ENCODE measurements around the gene LRCH4. TPM values are rescaled to one million over a fixed set of nuclear protein-coding genes. Genes with fewer than 3 reads are reported as not detected.

The LRCH4 gene
- total and polyA plus RNA-seq, 9 of the 15 experiments (the other 6 are each of a cell fraction or from before 2014, with no cell fraction given) = 0.06 to 63.3 (median 15.0) TPM

DNA sequence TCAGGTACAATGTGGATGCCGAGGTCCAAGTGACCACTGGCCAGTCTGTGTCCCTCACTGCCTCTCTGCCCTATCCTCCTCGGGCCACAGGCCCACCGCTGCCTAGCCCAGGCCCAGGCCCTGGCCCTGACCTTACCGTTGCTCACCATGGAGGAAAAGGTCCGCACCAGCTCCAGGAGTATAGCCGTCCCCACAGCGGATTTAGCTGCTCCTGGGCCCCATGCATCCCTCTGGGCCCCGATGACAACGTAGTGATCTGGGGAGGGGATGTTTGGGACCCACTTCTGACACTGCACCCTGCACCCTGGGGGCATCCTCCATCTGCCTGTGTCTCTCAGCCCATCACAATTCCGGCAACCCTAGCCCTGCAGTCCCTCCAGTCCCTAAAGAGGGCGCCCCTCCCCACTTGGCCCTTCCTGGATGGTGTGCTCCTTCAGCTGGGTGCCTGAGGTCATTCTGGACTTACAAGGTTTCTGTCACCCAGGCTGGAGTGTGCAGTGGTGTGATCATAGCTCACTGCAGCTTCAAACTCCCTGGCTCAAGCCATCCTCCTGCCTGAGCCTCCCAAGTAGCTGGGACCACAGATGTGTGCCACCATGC, 43.3 kb upstream of the LRCH4 start (continued):
- TF ChIP-seq, protein P1, sequence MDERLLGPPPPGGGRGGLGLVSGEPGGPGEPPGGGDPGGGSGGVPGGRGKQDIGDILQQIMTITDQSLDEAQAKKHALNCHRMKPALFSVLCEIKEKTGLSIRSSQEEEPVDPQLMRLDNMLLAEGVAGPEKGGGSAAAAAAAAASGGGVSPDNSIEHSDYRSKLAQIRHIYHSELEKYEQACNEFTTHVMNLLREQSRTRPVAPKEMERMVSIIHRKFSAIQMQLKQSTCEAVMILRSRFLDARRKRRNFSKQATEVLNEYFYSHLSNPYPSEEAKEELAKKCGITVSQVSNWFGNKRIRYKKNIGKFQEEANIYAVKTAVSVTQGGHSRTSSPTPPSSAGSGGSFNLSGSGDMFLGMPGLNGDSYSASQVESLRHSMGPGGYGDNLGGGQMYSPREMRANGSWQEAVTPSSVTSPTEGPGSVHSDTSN (CRISPR knock-in tag; IDR thresholded peaks at IDR 0.05; ENCODE audit: low read depth) = no peak
- TF ChIP-seq, protein P1 (tag; conservative IDR thresholded peaks at IDR 0.05; ENCODE audit: low read depth) = no peak
- TF ChIP-seq, protein P2, sequence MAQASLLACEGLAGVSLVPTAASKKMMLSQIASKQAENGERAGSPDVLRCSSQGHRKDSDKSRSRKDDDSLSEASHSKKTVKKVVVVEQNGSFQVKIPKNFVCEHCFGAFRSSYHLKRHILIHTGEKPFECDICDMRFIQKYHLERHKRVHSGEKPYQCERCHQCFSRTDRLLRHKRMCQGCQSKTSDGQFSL (CRISPR knock-in tag; IDR thresholded peaks at IDR 0.05) = no peak
- TF ChIP-seq, protein P2 (tag; IDR thresholded peaks at IDR 0.05) = no peak
- peak; percentile 56 for TF ChIP-seq POLR2G (IDR thresholded peaks at IDR 0.05; ENCODE audit: low read depth, low read length)
- no peak for TF ChIP-seq TAF15 (IDR thresholded peaks at IDR 0.05; ENCODE audit: low read depth, low read length)
- peak; percentile 37; the same call in 1 of the 2 replicates for TF ChIP-seq ESRRA (IDR thresholded peaks at IDR 0.05; ENCODE audit: borderline replicate concordance, low read depth)
- no peak for TF ChIP-seq HOXB6 (CRISPR knock-in tag; IDR thresholded peaks at IDR 0.05; ENCODE audit: borderline replicate concordance)
- TF ChIP-seq FOXJ3 (CRISPR knock-in tag; IDR thresholded peaks at IDR 0.05) = no peak
- TF ChIP-seq, protein P3, sequence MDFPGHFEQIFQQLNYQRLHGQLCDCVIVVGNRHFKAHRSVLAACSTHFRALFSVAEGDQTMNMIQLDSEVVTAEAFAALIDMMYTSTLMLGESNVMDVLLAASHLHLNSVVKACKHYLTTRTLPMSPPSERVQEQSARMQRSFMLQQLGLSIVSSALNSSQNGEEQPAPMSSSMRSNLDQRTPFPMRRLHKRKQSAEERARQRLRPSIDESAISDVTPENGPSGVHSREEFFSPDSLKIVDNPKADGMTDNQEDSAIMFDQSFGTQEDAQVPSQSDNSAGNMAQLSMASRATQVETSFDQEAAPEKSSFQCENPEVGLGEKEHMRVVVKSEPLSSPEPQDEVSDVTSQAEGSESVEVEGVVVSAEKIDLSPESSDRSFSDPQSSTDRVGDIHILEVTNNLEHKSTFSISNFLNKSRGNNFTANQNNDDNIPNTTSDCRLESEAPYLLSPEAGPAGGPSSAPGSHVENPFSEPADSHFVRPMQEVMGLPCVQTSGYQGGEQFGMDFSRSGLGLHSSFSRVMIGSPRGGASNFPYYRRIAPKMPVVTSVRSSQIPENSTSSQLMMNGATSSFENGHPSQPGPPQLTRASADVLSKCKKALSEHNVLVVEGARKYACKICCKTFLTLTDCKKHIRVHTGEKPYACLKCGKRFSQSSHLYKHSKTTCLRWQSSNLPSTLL (IDR thresholded peaks at IDR 0.05) = no peak
- no peak for TF ChIP-seq RFX7 (CRISPR knock-in tag; IDR thresholded peaks at IDR 0.05)
- TF ChIP-seq, protein P4, sequence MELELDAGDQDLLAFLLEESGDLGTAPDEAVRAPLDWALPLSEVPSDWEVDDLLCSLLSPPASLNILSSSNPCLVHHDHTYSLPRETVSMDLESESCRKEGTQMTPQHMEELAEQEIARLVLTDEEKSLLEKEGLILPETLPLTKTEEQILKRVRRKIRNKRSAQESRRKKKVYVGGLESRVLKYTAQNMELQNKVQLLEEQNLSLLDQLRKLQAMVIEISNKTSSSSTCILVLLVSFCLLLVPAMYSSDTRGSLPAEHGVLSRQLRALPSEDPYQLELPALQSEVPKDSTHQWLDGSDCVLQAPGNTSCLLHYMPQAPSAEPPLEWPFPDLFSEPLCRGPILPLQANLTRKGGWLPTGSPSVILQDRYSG (tag; conservative IDR thresholded peaks at IDR 0.05; ENCODE audit: low read depth) = no peak
- no peak for TF ChIP-seq ZNF77 (CRISPR knock-in tag; IDR thresholded peaks at IDR 0.05)
- no peak for TF ChIP-seq MYBL2 (IDR thresholded peaks at IDR 0.05; ENCODE audit: low read depth)
- TF ChIP-seq MYBL2 (CRISPR knock-in tag; IDR thresholded peaks at IDR 0.05; ENCODE audit: borderline replicate concordance) = no peak
- no peak for TF ChIP-seq SMAD2 (IDR thresholded peaks at IDR 0.05; ENCODE audit: low read depth, low read length)
- TF ChIP-seq, protein P5, sequence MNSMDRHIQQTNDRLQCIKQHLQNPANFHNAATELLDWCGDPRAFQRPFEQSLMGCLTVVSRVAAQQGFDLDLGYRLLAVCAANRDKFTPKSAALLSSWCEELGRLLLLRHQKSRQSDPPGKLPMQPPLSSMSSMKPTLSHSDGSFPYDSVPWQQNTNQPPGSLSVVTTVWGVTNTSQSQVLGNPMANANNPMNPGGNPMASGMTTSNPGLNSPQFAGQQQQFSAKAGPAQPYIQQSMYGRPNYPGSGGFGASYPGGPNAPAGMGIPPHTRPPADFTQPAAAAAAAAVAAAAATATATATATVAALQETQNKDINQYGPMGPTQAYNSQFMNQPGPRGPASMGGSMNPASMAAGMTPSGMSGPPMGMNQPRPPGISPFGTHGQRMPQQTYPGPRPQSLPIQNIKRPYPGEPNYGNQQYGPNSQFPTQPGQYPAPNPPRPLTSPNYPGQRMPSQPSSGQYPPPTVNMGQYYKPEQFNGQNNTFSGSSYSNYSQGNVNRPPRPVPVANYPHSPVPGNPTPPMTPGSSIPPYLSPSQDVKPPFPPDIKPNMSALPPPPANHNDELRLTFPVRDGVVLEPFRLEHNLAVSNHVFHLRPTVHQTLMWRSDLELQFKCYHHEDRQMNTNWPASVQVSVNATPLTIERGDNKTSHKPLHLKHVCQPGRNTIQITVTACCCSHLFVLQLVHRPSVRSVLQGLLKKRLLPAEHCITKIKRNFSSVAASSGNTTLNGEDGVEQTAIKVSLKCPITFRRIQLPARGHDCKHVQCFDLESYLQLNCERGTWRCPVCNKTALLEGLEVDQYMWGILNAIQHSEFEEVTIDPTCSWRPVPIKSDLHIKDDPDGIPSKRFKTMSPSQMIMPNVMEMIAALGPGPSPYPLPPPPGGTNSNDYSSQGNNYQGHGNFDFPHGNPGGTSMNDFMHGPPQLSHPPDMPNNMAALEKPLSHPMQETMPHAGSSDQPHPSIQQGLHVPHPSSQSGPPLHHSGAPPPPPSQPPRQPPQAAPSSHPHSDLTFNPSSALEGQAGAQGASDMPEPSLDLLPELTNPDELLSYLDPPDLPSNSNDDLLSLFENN (IDR thresholded peaks at IDR 0.05; ENCODE audit: low read depth in 2 of 2, low read length in 2 of 2) = no peak
- TF ChIP-seq FOS (IDR thresholded peaks at IDR 0.05; ENCODE audit: extremely low read depth, insufficient read length) = no peak

Measured in K562 (cell line).